Glutamatergic neuron (in vitro differentiated cells): Measurements from ENCODE around the gene ARHGAP23. TPM values are rescaled to one million over a fixed set of nuclear protein-coding genes. Genes with fewer than 3 reads are reported as not detected.

ENCODE experiments used
- DNase-seq: peaks from one replicate; pipeline ENCODE4 v3.0.0; 2022
- H3K27ac Mint-ChIP-seq: one replicate; pipeline ENCODE4 v1.8.0; 2020; ENCODE audit warnings: mild to moderate bottlenecking, mixed read lengths, inconsistent platforms; ENCODE audit not compliant: unreplicated experiment
- H3K27me3 Mint-ChIP-seq: one replicate; pipeline ENCODE4 v1.8.0; 2020; ENCODE audit warnings: mild to moderate bottlenecking, moderate library complexity, mixed read lengths, inconsistent platforms; ENCODE audit not compliant: unreplicated experiment
- H3K36me3 Mint-ChIP-seq: one replicate; pipeline ENCODE4 v1.8.0; 2020; ENCODE audit warnings: mild to moderate bottlenecking, mixed read lengths, inconsistent platforms; ENCODE audit not compliant: unreplicated experiment
- H3K4me1 Mint-ChIP-seq: one replicate; pipeline ENCODE4 v1.8.0; 2020; ENCODE audit warnings: mild to moderate bottlenecking, low read depth, mixed read lengths, inconsistent platforms; ENCODE audit not compliant: unreplicated experiment
- H3K4me3 Mint-ChIP-seq: one replicate; pipeline ENCODE4 v1.8.0; 2020; ENCODE audit warnings: mild to moderate bottlenecking, mixed read lengths, inconsistent platforms; ENCODE audit not compliant: unreplicated experiment
- H3K9me3 Mint-ChIP-seq: one replicate; pipeline ENCODE4 v1.8.0; 2020; ENCODE audit warnings: mild to moderate bottlenecking, moderate library complexity, mixed read lengths, inconsistent platforms; ENCODE audit not compliant: unreplicated experiment
- CTCF ChIP-seq: fragments of 200-600 bp; sonication (generic); IDR thresholded peaks from one replicate; pipeline ENCODE4 v1.5.0; 2021; ENCODE audit not compliant: partially characterized antibody, unreplicated experiment
- total RNA-seq: library from RNA; stranded (reverse); fragmentation: NEBNext Ultra II Directional; extraction: Animal tissue kit (Norgen Biotek cat#: 25700); gene quantifications from one replicate; pipeline ENCODE4 v1.2.1, GENCODE V29; 2021; ENCODE audit not compliant: unreplicated experiment

The ARHGAP23 gene
- total RNA-seq, 1 donor from 2014 or later = 23.6 TPM

- no peak overlapping the region for H3K4me3 Mint-ChIP-seq
These were observed 79.8 kb downstream of the ARHGAP23 start for GRCh38 chr17:38507921-38508569.

GRCh38 chr17:38508570-38508950, 80.3 kb downstream of the ARHGAP23 start:
- Mint-ChIP-seq H3K36me3 (no peaks in the 10 kb centered on the region), H3K9me3 (peaks cover 14% of the 10 kb centered on the region), H3K27ac (no peak overlapping the region), H3K4me3 (peak overlapping the region; percentile 42), H3K4me1 (peaks cover 7% of the 10 kb centered on the region), H3K27me3 (peaks cover 21% of the 10 kb centered on the region)
- TF ChIP-seq CTCF = no peak
- DNase-seq = no peak

More at GRCh38 chr17:38507921-38508569, 79.8 kb downstream of the ARHGAP23 start:
- H3K9me3 Mint-ChIP-seq = peaks cover 14% of the 10 kb centered on the region
- H3K36me3 Mint-ChIP-seq = no peaks in the 10 kb centered on the region
- peaks cover 21% of the 10 kb centered on the region for H3K27me3 Mint-ChIP-seq
- no peak for DNase-seq
- no peak overlapping the region for H3K27ac Mint-ChIP-seq
- no peak for TF ChIP-seq CTCF
- peaks cover 7% of the 10 kb centered on the region for H3K4me1 Mint-ChIP-seq

- DNase-seq = peak; percentile 91
- peaks cover 21% of the 10 kb centered on the region for H3K27me3 Mint-ChIP-seq
- H3K36me3 Mint-ChIP-seq = no peaks in the 10 kb centered on the region
- TF ChIP-seq CTCF = peak; percentile 90
- peak overlapping the region; percentile 90 for H3K4me3 Mint-ChIP-seq
- H3K9me3 Mint-ChIP-seq = peaks cover 14% of the 10 kb centered on the region
- H3K4me1 Mint-ChIP-seq = peaks cover 7% of the 10 kb centered on the region
- peak overlapping the region; percentile 89 for H3K27ac Mint-ChIP-seq
These were observed 80.9 kb downstream of the ARHGAP23 start for GRCh38 chr17:38508954-38509771.

GRCh38 chr17:38509772-38510420, 81.6 kb downstream of the ARHGAP23 start:
- peaks cover 14% of the 10 kb centered on the region for H3K9me3 Mint-ChIP-seq
- peak; percentile 52 for DNase-seq
- peak overlapping the region; percentile 89 for H3K27ac Mint-ChIP-seq
- H3K36me3 Mint-ChIP-seq = no peaks in the 10 kb centered on the region
- H3K4me1 Mint-ChIP-seq = peaks cover 7% of the 10 kb centered on the region
- no peak for TF ChIP-seq CTCF
- peak overlapping the region; percentile 90 for H3K4me3 Mint-ChIP-seq
- peaks cover 21% of the 10 kb centered on the region for H3K27me3 Mint-ChIP-seq
